Measurements from ENCODE around the gene SORL1. TPM values are rescaled to one million over a fixed set of nuclear protein-coding genes. Genes with fewer than 3 reads are reported as not detected.

The SORL1 gene
- total and polyA plus RNA-seq, 2 of the 8 experiments (the other 6 are each of a cell fraction or from before 2014, with no cell fraction given): 38.1 to 65.5 TPM

- FAIRE-seq: no peak
- POLR2A ChIA-PET (ENCODE audit: partially characterized antibody): interaction anchor here (0.6 kb wide), 1 partner anchor 258 kb away, joined by 3 read pairs; no protein-coding TSS in a partner anchor
These were observed 88.5 kb downstream of the SORL1 start for GRCh38 chr11:121540627-121541026.

More at GRCh38 chr11:121540627-121541026, 88.5 kb downstream of the SORL1 start:
- Histone ChIP-seq H4K91ac (replicated peaks; ENCODE audit: insufficient read length, low read length) (no peak overlapping the region), H2BK5ac (ENCODE audit: low read depth, low read length) (no peak overlapping the region), H3K9ac (replicated peaks in 1 of 4; ENCODE audit: extremely low read depth in 1 of 4, low read depth in 3 of 4, low read length in 3 of 4) (no peak overlapping the region), H3K79me1 (ENCODE audit: low read depth, low read length) (no peaks in the 10 kb centered on the region), H2BK12ac (ENCODE audit: low read depth, low read length) (no peak overlapping the region), H3K4ac (replicated peaks; ENCODE audit: insufficient read length, low read depth, low read length) (no peak overlapping the region), H3K14ac (ENCODE audit: insufficient read length) (no peak overlapping the region), H3K9me3 (ENCODE audit: insufficient read depth in 2 of 2, low read depth in 1 of 2, low read length in 1 of 2) (no peaks in the 10 kb centered on the region), H3K79me2 (ENCODE audit: control insufficient read depth in 1 of 2, insufficient read depth in 2 of 2, low read length in 2 of 2) (no peaks in the 10 kb centered on the region), H3K27me3 (replicated peaks in 1 of 4; ENCODE audit: control insufficient read depth in 3 of 4, extremely low read depth in 1 of 4, insufficient read depth in 3 of 4, low read length in 3 of 4) (no peaks in the 10 kb centered on the region), H3K23ac (ENCODE audit: insufficient read length) (no peak overlapping the region), H2BK15ac (ENCODE audit: low read length) (no peak overlapping the region), H3K4me1 (replicated peaks in 1 of 4; ENCODE audit: control insufficient read depth in 3 of 4, insufficient read depth in 4 of 4, low read length in 3 of 4) (no peaks in the 10 kb centered on the region), H2BK20ac (ENCODE audit: low read length) (no peak overlapping the region), H2BK120ac (replicated peaks; ENCODE audit: low read depth, low read length) (no peak overlapping the region), H2AK5ac (ENCODE audit: low read depth, low read length) (no peak overlapping the region), H3K23me2 (ENCODE audit: low read depth, low read length) (no peaks in the 10 kb centered on the region), H3K18ac (ENCODE audit: extremely low read depth, low read length) (no peak overlapping the region), H4K20me1 (replicated peaks in 1 of 2; ENCODE audit: control insufficient read depth in 1 of 2, insufficient read depth in 2 of 2, low read length in 2 of 2) (no peaks in the 10 kb centered on the region), H2AFZ (ENCODE audit: low read length) (no peak overlapping the region), H3K4me3 (ENCODE audit: extremely low read depth in 1 of 4, insufficient read depth in 2 of 4, low read depth in 3 of 4, low read length in 4 of 4) (no peak overlapping the region), H3K36me3 (ENCODE audit: control insufficient read depth in 2 of 4, insufficient read depth in 4 of 4, low read length in 3 of 4) (peaks cover 9 to 34% (median 23%) of the 10 kb centered on the region in 4 experiments), H3K27ac (ENCODE audit: low read depth, low read length) (no peak overlapping the region), H4K5ac (ENCODE audit: insufficient read length, low read depth, low read length) (no peak overlapping the region), H3K56ac (replicated peaks; ENCODE audit: insufficient read length, low read depth, low read length) (no peak overlapping the region), H3K4me2 (ENCODE audit: insufficient read depth in 1 of 2, low read depth in 2 of 2, low read length in 2 of 2) (no peak overlapping the region), H4K8ac (ENCODE audit: extremely low read depth, insufficient read depth, low read length) (no peak overlapping the region)
- TF ChIP-seq, protein P1, sequence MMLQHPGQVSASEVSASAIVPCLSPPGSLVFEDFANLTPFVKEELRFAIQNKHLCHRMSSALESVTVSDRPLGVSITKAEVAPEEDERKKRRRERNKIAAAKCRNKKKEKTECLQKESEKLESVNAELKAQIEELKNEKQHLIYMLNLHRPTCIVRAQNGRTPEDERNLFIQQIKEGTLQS (IDR thresholded peaks at IDR 0.05; ENCODE audit: insufficient read depth, low read depth, low read length): no peak
- no peak for TF ChIP-seq TAF1 (IDR thresholded peaks at IDR 0.05; ENCODE audit: low read depth, low read length)
- 84% methylated on average over 3 of the region's 3 CpGs; no CpG with 5 or more reads in 1 of the 2 experiments for WGBS, 2 experiments (ENCODE audit: extremely low coverage in 1 of 2, insufficient coverage in 1 of 2, insufficient read length in 1 of 2, insufficient replicate concordance in 2 of 2, low coverage in 1 of 2, low lambda C conversion rate in 2 of 2, missing lambda C conversion rate in 1 of 2)
- CTCF ChIA-PET (ENCODE audit: partially characterized antibody): interaction anchor here (0.9 to 1.3 kb wide), 2 partner anchors 17 to 221 kb away, joined by 3 read pairs; no protein-coding TSS in a partner anchor
- DNase-seq (ENCODE audit: low read depth in 1 of 2, low spot score in 2 of 2): no peak

All from H1 (cell line).